Measurements from ENCODE around the gene CTIF.
"Not testable (repeated sequence)": the region's sequence is repeated elsewhere in the genome, so short reads cannot be mapped to it uniquely, and the experiment has no call there.

The CTIF gene

DNA sequence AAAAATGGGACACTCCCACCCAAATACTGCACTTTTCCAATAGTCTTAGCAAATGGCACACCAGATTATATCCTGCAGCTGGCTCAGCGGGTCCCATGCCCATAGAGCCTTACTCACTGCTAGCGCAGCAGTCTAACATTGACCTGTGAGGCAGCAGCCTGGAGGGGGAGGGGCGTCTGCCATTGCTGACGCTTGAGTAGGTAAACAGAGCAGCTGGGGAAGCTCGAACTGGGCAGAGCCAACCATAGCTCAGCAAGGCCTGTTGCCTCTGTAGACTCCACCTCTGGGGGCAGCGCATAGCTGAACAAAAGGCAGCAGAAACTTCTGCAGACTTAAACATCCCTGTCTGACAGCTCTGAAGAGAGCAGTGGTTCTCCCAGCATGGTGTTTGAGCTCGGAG, 110.4 kb downstream of the CTIF start:
- no peak for DNase-seq

DNA sequence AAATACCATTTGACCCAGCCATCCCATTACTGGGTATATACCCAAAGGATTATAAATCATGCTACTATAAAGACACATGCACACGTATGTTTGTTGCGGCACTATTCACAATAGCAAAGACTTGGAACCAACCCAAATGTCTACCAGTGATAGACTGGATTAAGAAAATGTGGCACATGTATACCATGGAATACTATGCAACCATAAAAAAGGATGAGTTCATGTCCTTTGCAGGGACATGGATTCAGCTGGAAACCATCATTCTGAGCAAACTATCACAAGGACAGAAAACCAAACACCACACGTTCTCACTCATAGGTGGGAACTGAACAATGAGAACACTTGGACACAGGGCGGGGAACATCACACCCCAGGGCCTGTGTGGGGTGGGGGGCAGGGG, 115.8 kb downstream of the CTIF start:
- DNase-seq, result not testable (repeated sequence)

DNA sequence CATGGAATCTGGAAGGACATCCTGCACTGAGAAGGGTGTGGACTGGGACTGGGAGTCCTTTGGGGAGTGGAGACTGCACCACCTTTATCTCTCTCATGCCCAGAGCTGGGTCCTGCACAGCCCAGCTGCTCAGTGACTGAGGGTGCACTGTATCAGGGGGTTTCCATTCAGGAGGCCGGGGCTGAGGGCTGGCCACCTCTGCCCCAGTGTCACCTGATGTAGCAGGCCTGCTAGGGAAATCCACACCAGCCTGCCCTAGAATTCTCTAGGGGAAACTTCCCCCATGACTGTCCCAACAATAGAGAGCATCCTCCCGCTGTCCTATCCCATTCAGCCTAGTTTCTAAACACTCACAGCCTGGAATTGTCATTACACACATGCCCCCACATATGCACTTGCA, 116.7 kb downstream of the CTIF start:
- DNase-seq, result no peak

DNA sequence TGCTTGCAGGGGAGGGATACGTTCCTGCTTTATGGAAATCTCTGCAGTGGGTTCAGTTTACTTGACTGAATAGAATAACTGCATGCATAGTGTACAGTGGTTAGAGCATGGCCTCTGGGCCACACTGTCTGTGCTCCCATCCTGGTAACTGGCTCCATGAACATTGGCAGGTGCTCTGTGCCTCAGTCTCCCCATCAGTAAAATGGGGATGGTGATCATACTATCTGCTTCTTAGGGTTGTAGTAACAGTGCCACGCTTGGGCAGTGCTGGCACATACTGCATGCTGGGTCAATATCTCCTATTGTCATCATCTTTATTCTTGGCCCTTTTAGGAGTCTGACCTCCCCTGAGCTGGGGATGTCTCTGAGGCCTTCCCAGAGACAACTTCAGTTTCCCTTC, 117.3 kb downstream of the CTIF start:
- no peak for DNase-seq

DNA sequence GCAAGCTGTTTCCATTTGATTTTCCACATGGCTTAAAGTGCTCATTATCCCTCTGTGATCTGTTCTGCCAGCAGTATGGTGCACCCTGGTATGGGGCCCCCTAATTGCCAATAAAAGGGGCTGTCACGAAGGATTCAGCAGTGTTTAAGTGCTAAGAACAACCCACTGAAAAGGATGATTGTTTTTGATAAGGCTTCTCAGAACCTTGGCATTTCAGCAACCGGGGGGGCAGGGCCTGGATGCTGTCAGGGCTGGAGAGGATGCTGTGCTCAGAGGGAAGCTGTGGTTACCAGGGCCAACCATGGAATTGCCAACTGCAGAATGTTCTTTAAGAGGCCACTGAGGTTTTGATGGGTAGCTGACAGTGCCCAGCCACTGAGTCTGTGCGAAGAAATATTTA, 117.8 kb downstream of the CTIF start:
- no peak for DNase-seq

DNA sequence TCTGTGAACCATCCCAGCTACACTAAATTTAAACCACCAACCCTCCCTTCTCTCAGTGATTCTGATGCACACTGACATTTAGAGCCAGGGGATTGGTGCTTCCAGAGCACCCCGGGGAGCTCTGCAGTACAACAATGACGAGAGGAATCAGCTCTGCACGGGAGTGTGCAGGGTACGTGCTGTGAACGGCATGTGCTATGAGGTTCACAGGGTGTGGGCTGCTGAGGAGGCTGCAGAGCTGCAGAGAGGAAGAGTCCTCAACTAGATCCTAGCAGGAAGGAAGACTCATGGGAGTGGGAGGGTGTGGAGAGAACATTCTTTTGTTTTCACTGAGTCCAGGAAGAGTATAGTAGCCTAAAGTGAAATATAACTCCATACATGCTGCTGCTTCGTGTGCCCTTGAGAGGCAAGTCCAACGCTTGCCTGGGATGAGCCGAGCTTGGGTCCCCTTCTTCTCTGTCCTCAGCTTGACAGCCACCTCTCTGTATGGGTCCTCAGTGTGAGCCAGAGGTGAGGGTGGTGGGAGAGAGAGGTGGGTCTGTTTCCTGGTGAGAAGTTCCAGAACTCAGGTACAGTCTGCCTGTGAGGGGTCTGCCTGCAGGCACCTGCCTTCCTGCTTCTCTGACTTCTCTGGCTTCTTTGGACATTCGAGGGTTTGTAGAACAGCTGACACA, 118.8 kb downstream of the CTIF start:
- no peak for DNase-seq

DNA sequence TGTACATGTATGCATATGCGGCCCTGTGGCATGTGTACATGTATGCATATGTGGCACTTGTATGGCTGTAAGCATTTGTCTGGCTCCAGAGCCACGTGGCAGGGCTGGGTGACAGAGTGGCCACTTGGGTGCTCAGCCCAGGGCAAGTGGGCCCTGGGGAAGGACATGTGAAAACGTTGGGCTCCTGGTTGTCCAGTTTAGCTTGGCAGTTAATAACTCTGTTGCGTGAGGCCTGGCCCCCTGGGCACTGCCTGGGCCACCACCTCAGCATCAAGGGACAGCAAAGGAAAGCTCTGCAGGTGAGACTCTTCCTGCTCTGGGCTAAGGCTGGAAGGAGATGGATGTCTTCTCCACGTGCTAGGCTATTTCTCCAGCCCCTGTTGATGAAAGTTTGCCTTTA, 119.9 kb downstream of the CTIF start:
- no peak for DNase-seq

DNA sequence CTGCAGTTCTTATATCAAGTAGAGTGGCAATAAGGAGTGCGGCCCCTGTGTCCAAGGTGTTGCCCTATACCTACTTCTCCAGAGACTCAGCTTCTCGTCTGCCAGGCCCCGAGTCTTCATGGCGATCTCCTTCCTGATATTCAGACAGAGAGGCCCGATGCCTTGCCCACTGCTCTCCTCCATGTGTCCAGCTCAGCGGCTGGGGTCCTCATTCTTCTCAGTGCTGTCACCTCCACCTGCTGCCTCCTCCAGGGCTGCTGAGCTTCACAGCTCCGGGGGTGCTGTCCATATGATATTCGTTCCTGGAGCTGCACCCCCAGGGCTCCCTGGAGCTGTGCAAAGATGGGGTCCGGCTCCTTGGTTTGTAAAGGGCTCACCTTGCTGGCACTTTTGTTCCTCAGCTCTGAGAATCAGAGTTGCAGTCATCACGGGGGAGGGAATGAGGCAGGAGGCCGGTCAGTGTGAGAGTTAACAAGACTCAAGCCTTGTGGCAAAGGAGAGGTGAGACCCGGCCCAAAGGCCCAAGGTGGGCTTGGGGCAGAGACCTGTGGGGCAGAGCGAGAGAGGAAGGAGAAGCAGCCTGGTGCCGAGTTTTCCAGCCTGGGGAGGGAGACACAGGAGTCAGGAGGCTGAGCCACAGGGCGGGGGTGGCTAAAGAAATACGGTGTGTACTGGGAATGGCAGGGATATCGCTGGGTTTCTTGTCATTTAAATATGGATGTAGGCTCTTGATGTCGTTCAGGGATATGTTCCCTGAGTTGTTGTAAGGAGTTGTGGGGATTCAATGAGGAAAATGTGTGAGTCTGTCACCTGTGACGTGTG, 120.6 kb downstream of the CTIF start:
- DNase-seq, result no peak

DNA sequence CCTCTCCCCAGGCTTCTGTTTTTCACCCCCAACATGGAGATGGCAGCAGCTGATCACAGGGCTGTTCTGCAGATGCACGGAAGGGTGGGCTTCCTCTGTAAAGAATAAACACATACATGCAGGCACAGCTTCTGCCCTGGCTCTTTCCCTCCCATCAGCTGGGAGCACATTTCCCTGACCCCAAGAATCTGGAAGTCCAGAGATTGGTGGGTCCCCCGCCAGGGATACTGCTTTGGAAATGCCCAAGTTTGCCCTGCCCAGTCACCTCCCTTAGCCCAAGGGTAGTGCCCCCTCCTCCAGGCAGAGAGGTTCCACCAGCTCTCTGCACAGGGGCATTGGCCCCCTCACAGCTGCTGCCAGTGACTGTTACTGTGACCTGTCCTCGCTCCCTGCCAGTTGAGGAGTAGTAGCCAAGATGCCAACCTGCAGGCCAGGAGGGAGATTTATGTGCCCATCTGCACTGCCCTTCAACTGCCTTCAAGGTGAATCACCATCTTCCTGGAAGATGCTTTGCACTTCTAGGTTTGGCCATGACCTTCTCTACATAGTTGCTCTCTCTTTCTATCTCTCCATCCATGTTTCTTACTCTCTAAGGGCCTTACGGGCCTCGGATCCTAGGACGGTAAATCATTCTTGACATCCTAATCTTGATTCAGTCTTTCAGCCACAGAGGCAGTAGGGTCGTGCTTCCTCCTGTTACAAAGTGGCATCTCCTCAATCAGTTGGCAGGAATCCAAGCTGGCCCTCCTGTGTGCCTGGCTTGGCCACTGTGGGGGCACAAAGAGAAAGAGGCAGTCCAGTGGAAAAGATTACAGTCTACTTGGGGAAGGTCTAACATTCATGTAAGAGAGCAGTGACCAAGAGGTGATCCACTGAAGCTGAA, 121.8 kb downstream of the CTIF start:
- DNase-seq, result no peak

DNA sequence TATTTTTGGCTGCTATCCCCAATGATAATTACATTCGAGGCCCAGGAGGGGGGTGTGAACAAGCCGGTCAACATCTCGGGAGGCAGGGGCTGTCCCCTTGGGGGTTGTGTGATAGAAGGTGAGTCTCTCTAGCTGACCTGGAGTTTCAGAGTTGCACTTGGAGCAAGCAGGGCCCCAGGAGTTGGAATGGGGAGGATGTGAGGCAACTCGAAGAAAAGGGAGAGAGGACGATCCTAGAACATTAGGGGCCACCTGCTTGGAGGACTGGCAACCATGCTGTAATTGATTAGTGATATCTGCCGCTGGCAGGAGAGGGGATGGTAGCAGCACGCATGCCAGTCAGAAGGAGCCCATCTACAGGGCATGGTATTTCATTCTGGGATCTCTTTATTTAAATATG, 122.6 kb downstream of the CTIF start:
- no peak for DNase-seq

DNA sequence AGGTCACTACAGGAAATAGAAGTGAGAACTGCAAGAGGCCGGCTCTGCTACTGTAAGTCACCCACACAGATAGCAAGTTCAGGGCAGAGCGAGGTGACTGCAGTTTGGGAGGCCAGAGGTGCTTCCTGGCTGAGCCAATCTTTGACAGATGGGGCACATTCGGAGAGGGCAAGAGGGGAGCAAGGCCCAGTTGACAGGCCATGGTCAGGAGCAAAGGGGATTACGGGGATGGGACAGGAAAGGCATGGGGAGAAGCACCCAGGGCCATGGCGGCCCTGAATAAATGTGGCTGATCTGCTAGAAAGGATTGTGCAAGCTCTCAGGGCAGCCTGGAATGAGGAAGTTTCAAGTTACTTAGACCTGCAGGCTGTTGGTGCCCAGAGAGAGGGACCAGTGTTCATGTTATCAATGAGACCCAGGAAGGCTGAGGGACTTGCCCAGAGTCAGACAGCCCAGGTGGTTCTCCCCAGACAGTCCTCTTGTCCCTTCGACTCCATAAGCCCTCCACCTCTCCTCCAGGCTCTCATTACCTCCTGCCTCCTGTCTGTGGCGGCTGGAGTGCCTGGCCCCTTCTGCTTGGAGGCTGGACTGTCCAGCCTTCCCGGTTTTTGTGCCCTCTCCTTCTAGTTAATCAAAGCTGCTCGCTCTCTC, 123.3 kb downstream of the CTIF start:
- no peak for DNase-seq

DNA sequence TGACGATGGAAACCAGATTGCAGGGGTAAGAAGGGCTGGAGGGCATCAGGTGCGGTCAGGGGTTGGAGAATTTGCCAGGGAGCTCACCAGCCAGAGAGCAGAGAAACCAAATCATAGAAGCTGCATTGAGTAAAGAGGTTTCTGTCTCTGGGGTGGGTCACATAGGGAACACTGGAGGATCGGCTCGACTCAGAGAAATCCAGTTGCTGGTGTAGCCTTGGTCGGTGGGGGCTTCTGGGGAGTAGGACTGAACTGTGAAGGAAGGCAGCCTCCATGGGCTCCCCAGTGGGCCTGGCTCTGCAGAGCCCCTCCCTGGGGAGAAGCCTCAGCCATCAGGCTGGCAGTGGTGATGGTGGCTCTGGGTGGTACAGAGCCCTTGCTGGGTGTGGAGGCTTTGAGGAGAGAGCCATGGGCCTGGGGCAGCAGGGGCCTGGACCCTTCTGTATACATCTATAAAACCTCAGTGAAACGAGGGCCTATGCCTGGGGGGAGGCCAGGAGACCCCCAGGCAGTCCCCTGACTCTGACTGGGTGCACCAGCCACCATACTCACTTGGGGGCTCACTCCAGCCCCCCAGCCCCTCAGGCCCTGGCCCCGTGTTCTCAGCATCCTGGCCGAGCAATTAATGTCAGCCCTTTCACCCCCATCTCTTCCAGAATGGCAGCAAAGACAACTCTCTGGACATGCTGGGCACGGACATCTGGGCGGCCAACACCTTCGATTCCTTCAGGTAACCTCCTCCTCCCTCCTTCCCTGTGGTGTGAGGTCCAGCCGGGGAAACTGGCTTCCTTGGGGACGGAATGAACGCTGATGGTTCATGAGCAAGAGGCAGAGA, 124.5 kb downstream of the CTIF start:
- no peak for DNase-seq

DNA sequence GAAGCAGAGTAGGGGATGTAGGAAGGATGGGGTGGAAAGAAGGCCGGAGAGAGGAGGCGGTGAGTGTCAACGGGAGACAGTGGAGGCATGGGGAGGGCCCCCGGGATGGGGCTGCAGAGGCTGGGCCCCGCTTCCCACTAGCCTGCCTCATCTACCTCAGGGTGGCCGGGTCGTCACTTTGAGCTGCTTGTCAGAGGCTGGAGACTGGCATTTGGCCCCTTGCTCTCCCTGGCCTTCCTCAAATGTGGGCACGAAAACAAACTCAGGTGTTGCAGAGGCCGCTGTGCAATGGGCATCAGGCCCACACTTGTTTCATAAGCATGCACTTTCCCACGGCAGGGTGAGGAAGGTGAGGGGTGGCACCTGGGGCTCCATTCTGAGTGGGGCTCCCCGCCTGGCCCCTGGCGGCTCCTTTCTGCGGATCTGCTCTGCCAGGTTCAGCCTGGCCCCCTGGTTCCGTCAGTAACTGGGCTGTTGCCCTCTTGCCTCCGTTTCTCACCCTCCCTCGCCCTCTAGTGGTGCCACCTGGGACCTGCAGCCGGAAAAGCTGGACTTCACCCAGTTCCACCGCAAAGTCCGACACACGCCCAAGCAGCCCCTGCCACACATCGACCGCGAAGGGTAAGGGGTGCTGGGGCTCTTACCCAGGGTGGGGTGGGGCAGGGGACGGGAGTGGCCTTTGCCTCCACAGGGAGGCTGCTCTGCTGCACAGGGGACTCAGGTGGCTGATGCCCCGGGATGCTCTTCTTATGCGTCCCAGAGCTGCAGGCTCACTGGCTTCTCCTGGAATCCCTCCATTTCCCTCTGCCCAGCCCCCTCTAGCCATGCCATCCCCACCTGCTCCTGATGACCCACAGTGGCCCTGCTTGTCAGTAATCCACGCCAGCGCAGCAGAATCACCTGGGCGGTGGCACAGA, 125.4 kb downstream of the CTIF start:
- DNase-seq, result peak; percentile 17

DNA sequence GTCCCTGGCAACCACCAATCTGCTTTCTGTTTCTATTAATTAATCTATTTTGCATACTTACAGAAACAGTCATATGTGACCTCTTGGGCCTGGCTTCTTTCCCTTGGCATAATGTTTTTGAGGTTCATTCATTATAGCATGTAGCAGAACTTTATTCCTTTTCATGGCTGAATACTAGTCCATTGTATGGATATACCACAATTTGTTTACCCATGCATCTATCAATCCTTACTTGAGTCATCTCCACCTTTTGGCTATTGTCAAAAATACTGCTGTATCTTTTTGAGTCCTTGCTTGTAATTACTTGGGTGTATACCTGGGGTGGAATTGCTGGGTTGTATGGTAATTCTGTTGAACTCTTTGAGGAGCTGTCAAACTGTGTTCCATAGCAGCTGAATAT, 126.8 kb downstream of the CTIF start:
- no peak for DNase-seq

DNA sequence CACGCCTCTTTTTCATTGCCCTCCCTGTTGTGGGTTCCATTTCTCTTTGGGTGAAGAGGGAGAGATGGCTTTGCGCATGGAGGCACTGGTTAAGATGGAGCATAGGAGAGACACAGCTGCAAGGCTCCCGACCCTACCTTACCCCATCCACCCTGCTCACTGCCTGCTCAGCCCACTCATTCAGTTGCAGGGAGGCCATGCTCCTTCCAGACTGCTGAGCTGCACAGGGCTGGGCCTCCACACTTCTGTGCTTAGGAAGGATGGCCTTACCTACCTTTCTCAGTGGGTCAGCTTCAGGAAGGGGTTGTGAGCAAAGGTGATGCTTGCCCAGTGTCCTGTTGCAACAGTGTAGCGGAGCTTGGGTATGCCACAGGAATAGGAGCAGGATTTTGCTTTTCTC, 127.8 kb downstream of the CTIF start:
- DNase-seq, result no peak

DNA sequence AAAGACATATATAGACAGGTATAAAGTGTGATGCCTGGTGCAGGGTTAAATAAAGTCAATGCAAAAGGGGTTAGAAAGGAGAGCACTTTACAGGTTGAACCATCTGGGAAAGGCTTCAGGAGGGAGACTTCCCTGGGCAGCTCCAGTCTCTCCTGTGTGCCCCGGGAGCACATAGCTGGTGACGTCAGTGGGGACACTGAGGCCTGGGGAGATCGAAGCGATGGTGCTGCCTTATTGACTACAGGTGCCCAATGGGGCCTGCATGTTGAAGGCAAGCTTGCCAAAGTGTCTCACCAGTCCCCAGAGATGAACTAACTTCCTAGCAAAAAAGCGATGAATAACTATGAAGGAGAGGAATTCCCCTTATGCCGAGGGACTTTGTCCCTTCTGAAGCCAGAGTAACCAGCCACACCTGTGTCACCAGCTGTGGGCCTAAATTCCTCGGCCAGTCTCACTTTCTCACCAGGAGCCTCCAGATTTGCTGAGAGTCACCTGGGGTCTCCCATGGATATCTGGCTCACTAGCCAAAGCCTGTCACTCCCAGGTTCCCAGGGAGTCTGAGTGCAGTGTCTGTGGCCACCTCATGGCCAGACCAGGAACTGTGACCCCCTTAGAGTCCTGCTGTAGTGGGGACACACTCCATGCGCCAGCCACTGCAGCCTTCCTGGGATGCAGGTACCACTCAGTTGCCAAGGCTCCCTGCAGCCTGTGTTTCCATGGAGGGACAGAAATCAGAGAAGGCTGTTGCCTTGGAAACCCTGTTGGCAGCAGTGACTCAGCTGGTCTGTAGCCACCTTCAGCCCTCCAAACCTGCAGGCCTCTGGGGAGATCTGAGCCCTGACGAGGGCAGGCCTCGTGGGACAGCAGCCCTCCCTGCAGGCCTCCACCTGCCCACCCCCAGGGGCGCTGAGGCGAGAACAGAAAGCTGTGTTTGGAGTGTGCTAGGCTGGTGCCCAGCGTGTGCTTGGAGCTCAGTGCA, 128.7 kb downstream of the CTIF start:
- DNase-seq, result no peak

DNA sequence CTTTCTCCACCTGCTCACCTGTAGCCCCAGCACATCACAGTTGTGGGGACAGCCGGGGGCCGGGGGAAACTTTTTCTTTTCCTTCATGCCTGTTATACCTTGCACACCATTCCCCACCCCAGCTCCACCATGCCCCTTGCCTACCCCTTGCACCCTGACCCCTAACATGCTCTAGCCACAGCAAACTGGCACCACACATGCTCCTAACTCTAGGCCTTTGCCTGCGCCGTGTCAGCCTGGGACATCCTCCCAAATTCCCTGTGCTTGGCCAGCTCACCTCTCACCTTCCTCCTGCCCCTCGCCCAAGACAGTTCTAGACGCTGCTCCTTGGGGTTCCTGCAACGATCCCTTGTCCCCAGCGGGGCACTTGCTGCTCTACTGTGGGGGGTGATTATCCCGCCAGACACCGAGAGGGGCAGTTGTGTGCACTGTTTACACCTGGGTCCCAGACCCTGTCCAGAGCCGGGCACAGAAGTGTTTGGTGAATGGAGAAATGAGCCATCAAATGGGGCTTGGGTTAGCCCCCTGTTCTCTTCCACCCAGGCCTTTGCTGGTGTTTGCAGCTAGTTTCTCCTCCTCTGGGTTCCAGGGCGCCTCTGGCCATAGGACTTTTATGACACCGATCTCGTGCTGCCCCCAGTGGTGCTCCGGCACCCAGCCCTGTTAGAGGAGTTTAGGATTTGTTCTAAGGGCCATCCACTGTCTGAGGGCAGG, 129.8 kb downstream of the CTIF start:
- no peak for DNase-seq

DNA sequence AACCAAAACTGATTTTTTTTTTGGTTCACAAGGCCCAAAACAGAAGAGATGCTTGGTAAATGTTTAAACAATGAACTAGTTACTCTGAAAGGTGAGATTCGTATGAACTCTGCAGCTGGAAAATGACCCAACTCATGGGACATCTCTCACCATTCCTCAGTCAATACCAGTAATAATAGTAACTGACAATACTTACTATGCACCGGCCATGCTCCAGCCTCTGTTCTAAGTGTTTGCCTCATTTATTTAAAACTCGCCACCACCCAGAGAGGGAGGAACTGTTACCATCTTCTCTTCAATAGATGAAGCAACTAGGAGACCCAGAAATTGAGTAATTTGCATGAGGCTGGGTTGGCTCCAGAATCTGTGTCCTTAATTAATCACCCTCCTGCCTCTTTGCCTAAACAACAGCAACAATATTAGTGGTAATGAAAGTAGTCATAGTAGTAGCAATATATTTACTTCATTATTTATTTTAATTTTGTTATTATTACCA, 130.4 kb downstream of the CTIF start:
- DNase-seq, result no peak

Data from NCI-H1048 (cell line).